ENCODE results near the gene LRRC41. TPM values are rescaled to one million over a fixed set of nuclear protein-coding genes. Genes with fewer than 3 reads are reported as not detected.
"Not testable (repeated sequence)": the region's sequence is repeated elsewhere in the genome, so short reads cannot be mapped to it uniquely, and the experiment has no call there.

The LRRC41 gene
- total and polyA plus RNA-seq, 4 donors = 22.0 to 58.4 (median 27.7) TPM

DNA sequence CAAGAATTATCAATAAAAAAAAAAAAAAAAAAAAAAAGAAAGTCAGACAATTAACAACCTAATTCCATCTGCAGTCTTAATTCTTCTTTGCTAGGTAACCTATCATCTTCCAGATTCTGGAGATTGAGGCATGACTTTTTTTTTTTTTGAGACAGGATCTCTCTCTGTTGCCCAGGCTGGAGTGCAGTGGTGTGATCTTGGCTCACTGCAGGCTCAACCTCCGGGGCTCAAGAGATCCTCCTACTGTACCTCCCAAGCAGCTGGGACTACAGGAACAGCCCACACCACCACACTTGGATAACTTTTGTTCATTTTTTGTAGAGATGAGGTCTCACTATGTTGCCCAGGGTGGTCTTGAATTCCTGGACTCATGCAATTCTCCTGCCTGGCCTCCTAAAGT lies 60.5 kb downstream of the LRRC41 start:
- TF ChIP-seq, protein P1, sequence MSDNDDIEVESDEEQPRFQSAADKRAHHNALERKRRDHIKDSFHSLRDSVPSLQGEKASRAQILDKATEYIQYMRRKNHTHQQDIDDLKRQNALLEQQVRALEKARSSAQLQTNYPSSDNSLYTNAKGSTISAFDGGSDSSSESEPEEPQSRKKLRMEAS (IDR thresholded peaks at IDR 0.05) = no peak
- TF ChIP-seq NR2F2 (IDR thresholded peaks at IDR 0.05) (no peak), SP1 (IDR thresholded peaks at IDR 0.05) (no peak), HNF4A (conservative IDR thresholded peaks at IDR 0.05) (no peak), EGR1 (IDR thresholded peaks at IDR 0.05; ENCODE audit: low read depth in 2 of 2) (no peak), GABPA (IDR thresholded peaks at IDR 0.05 in 1 of 2, conservative IDR thresholded peaks at IDR 0.05 in 1 of 2) (no peak), TAF1 (conservative IDR thresholded peaks at IDR 0.05) (no peak), FOXA1 (IDR thresholded peaks at IDR 0.05) (no peak), RAD21 (IDR thresholded peaks at IDR 0.05) (no peak), JUND (IDR thresholded peaks at IDR 0.05) (no peak), CTCF (IDR thresholded peaks at IDR 0.05; ENCODE audit: low read depth, low read length, missing input control) (no peak), RXRA (IDR thresholded peaks at IDR 0.05) (no peak), HNF4G (IDR thresholded peaks at IDR 0.05) (no peak), ATF3 (IDR thresholded peaks at IDR 0.05) (no peak)
- TF ChIP-seq, protein P2, sequence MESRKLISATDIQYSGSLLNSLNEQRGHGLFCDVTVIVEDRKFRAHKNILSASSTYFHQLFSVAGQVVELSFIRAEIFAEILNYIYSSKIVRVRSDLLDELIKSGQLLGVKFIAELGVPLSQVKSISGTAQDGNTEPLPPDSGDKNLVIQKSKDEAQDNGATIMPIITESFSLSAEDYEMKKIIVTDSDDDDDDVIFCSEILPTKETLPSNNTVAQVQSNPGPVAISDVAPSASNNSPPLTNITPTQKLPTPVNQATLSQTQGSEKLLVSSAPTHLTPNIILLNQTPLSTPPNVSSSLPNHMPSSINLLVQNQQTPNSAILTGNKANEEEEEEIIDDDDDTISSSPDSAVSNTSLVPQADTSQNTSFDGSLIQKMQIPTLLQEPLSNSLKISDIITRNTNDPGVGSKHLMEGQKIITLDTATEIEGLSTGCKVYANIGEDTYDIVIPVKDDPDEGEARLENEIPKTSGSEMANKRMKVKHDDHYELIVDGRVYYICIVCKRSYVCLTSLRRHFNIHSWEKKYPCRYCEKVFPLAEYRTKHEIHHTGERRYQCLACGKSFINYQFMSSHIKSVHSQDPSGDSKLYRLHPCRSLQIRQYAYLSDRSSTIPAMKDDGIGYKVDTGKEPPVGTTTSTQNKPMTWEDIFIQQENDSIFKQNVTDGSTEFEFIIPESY (IDR thresholded peaks at IDR 0.05) = no peak
- TF ChIP-seq, protein P3, sequence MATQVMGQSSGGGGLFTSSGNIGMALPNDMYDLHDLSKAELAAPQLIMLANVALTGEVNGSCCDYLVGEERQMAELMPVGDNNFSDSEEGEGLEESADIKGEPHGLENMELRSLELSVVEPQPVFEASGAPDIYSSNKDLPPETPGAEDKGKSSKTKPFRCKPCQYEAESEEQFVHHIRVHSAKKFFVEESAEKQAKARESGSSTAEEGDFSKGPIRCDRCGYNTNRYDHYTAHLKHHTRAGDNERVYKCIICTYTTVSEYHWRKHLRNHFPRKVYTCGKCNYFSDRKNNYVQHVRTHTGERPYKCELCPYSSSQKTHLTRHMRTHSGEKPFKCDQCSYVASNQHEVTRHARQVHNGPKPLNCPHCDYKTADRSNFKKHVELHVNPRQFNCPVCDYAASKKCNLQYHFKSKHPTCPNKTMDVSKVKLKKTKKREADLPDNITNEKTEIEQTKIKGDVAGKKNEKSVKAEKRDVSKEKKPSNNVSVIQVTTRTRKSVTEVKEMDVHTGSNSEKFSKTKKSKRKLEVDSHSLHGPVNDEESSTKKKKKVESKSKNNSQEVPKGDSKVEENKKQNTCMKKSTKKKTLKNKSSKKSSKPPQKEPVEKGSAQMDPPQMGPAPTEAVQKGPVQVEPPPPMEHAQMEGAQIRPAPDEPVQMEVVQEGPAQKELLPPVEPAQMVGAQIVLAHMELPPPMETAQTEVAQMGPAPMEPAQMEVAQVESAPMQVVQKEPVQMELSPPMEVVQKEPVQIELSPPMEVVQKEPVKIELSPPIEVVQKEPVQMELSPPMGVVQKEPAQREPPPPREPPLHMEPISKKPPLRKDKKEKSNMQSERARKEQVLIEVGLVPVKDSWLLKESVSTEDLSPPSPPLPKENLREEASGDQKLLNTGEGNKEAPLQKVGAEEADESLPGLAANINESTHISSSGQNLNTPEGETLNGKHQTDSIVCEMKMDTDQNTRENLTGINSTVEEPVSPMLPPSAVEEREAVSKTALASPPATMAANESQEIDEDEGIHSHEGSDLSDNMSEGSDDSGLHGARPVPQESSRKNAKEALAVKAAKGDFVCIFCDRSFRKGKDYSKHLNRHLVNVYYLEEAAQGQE (IDR thresholded peaks at IDR 0.05) = no peak
- WGBS = 74% methylated on average over 1 of the region's 1 CpG

DNA sequence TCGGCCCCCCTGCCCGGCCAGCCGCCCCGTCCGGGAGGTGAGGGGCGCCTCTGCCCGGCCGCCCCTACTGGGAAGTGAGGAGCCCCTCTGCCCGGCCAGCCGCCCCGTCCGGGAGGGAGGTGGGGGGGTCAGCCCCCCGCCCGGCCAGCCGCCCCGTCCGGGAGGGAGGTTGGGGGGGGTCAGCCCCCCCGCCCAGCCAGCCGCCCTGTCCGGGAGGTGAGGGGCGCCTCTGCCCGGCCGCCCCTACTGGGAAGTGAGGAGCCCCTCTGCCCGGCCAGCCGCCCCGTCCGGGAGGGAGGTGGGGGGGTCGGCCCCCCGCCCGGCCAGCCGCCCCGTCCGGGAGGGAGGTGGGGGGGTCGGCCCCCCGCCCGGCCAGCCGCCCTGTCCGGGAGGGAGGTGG lies 61.7 kb downstream of the LRRC41 start:
- H3K27ac ChIP-seq (ENCODE audit: low read depth in 1 of 2, low read length in 2 of 2); H3K4me3 ChIP-seq (ENCODE audit: low read depth in 1 of 3, low read length in 3 of 3); H3K27me3 ChIP-seq (ENCODE audit: control insufficient read depth in 4 of 4, insufficient read depth in 4 of 4, low read length in 3 of 4); DNase-seq (ENCODE audit: low spot score); H3K36me3 ChIP-seq (ENCODE audit: control insufficient read depth in 4 of 4, insufficient read depth in 3 of 4, low read depth in 1 of 4, low read length in 3 of 4); H3K9me3 ChIP-seq (ENCODE audit: control insufficient read depth in 4 of 4, low read length in 3 of 4); H3K9ac ChIP-seq (ENCODE audit: low read depth in 1 of 2, low read length in 2 of 2); H3K4me1 ChIP-seq (ENCODE audit: control insufficient read depth in 4 of 4, insufficient read depth in 4 of 4, low read length in 3 of 4): not testable (repeated sequence)
- 87% methylated on average over 11 of the region's 38 CpGs for WGBS

More for the DNA sequence above, 60.5 kb downstream of the LRRC41 start:
- Histone ChIP-seq H3K9me3 (ENCODE audit: control insufficient read depth in 4 of 4, low read length in 3 of 4) (no peaks in the 10 kb centered on the region), H3K27ac (ENCODE audit: low read depth in 1 of 2, low read length in 2 of 2) (no peak overlapping the region), H3K4me3 (ENCODE audit: low read depth in 1 of 3, low read length in 3 of 3) (no peak overlapping the region), H3K27me3 (ENCODE audit: control insufficient read depth in 4 of 4, insufficient read depth in 4 of 4, low read length in 3 of 4) (no peaks in the 10 kb centered on the region), H3K36me3 (ENCODE audit: control insufficient read depth in 4 of 4, insufficient read depth in 3 of 4, low read depth in 1 of 4, low read length in 3 of 4) (no peaks in the 10 kb centered on the region), H3K9ac (ENCODE audit: low read depth in 1 of 2, low read length in 2 of 2) (no peak overlapping the region), H3K4me1 (ENCODE audit: control insufficient read depth in 4 of 4, insufficient read depth in 4 of 4, low read length in 3 of 4) (peaks cover under 1 to 12% (median 8%) of the 10 kb centered on the region in 4 donors)
- DNase-seq (ENCODE audit: low spot score) = no peak

GRCh38 chr1:46238865-46239264 lies 64.6 kb downstream of the LRRC41 start:
- H3K36me3 ChIP-seq (ENCODE audit: control insufficient read depth in 4 of 4, insufficient read depth in 3 of 4, low read depth in 1 of 4, low read length in 3 of 4); H3K4me1 ChIP-seq (ENCODE audit: control insufficient read depth in 4 of 4, insufficient read depth in 4 of 4, low read length in 3 of 4); H3K4me3 ChIP-seq (ENCODE audit: low read depth in 1 of 3, low read length in 3 of 3); DNase-seq (ENCODE audit: low spot score); H3K27me3 ChIP-seq (ENCODE audit: control insufficient read depth in 4 of 4, insufficient read depth in 4 of 4, low read length in 3 of 4); H3K27ac ChIP-seq (ENCODE audit: low read depth in 1 of 2, low read length in 2 of 2); H3K9me3 ChIP-seq (ENCODE audit: control insufficient read depth in 4 of 4, low read length in 3 of 4); H3K9ac ChIP-seq (ENCODE audit: low read depth in 1 of 2, low read length in 2 of 2): not testable (repeated sequence)
- 76% methylated on average over 1 of the region's 1 CpG for WGBS

Data from liver (tissue), 9 donors.